Measurements from ENCODE around the gene ALDH18A1. TPM values are rescaled to one million over a fixed set of nuclear protein-coding genes. Genes with fewer than 3 reads are reported as not detected.
A peak's percentile ranks its signal among the peaks of the same experiment; 100 is the strongest.
"Not testable (repeated sequence)": the region's sequence is repeated elsewhere in the genome, so short reads cannot be mapped to it uniquely, and the experiment has no call there.

The ALDH18A1 gene
- total RNA-seq, 2 experiments from 2014 or later: 68.6 to 69.5 TPM

GRCh38 chr10:95674643-95675042 is 18.1 kb upstream of the ALDH18A1 start:
- POLR2A ChIA-PET: no interaction called here
- no peak for DNase-seq
- H3K27ac Mint-ChIP-seq: no peak overlapping the region
- intact Hi-C loops (cut with micrococcal nuclease): no loop called here
- H3K9me3 Mint-ChIP-seq: no peaks in the 10 kb centered on the region
- no peak overlapping the region for H3K4me3 Mint-ChIP-seq
- no peaks in the 10 kb centered on the region for H3K4me1 Mint-ChIP-seq (ENCODE audit: low read depth)
- CTCF ChIA-PET: no interaction called here
- no peaks in the 10 kb centered on the region for H3K27me3 Mint-ChIP-seq
- peaks cover 15% of the 10 kb centered on the region for H3K36me3 Mint-ChIP-seq

GRCh38 chr10:95672641-95673040 is 16.1 kb upstream of the ALDH18A1 start:
- DNase-seq; POLR2A ChIA-PET; H3K4me3 Mint-ChIP-seq; H3K27me3 Mint-ChIP-seq; H3K4me1 Mint-ChIP-seq (ENCODE audit: low read depth); H3K27ac Mint-ChIP-seq; intact Hi-C loops (cut with micrococcal nuclease); H3K9me3 Mint-ChIP-seq; CTCF ChIA-PET: not testable (repeated sequence)
- peaks cover 22% of the 10 kb centered on the region for H3K36me3 Mint-ChIP-seq

GRCh38 chr10:95664543-95664942 is 8.0 kb upstream of the ALDH18A1 start:
- no peak overlapping the region for H3K4me3 Mint-ChIP-seq
- no peaks in the 10 kb centered on the region for H3K4me1 Mint-ChIP-seq (ENCODE audit: low read depth)
- CTCF ChIA-PET: no interaction called here
- no peak overlapping the region for H3K27ac Mint-ChIP-seq
- H3K9me3 Mint-ChIP-seq: no peaks in the 10 kb centered on the region
- H3K27me3 Mint-ChIP-seq: no peaks in the 10 kb centered on the region
- H3K36me3 Mint-ChIP-seq: peaks cover 18% of the 10 kb centered on the region
- POLR2A ChIA-PET: no interaction called here
- intact Hi-C loops (cut with micrococcal nuclease): no loop called here
- DNase-seq: no peak

- H3K4me1 Mint-ChIP-seq (ENCODE audit: low read depth): peaks cover under 1% of the 10 kb centered on the region
- no peak overlapping the region for H3K27ac Mint-ChIP-seq
- H3K4me3 Mint-ChIP-seq: no peak overlapping the region
- H3K9me3 Mint-ChIP-seq: no peaks in the 10 kb centered on the region
- no peaks in the 10 kb centered on the region for H3K27me3 Mint-ChIP-seq
- ChIA-PET POLR2A (no interaction called here), CTCF (interaction anchor here (0.7 to 1.5 kb wide), 2 partner anchors 30 to 178 kb away, joined by 3 to 6 read pairs; partner anchors contain the start of gene TCTN3)
- peaks cover 11% of the 10 kb centered on the region for H3K36me3 Mint-ChIP-seq
- no peak for DNase-seq
- intact Hi-C loops (cut with micrococcal nuclease): no loop called here
Measured at GRCh38 chr10:95663496-95663895, 7.0 kb upstream of the ALDH18A1 start.

GRCh38 chr10:95661818-95662217 is 5.3 kb upstream of the ALDH18A1 start:
- Mint-ChIP-seq H3K4me3 (no peak overlapping the region), H3K27ac (no peak overlapping the region)
- no peak for DNase-seq

GRCh38 chr10:95660283-95660682 is 3.8 kb upstream of the ALDH18A1 start:
- DNase-seq: no peak
- CTCF ChIA-PET: interaction anchor here (1.0 kb wide), 1 partner anchor 285 kb away, joined by 3 read pairs; no protein-coding TSS in a partner anchor
- Mint-ChIP-seq H3K4me1 (ENCODE audit: low read depth) (peaks cover 12% of the 10 kb centered on the region), H3K36me3 (peaks cover 8% of the 10 kb centered on the region), H3K27ac (no peak overlapping the region), H3K4me3 (no peak overlapping the region), H3K27me3 (no peaks in the 10 kb centered on the region), H3K9me3 (peaks cover 4% of the 10 kb centered on the region)
- intact Hi-C loops (cut with micrococcal nuclease): no loop called here
- POLR2A ChIA-PET: no interaction called here

More at GRCh38 chr10:95661818-95662217, 5.3 kb upstream of the ALDH18A1 start:
- intact Hi-C loops (cut with micrococcal nuclease): no loop called here
- Mint-ChIP-seq H3K4me1 (ENCODE audit: low read depth) (peaks cover 7% of the 10 kb centered on the region), H3K9me3 (peaks cover 4% of the 10 kb centered on the region), H3K27me3 (no peaks in the 10 kb centered on the region), H3K36me3 (peaks cover 8% of the 10 kb centered on the region)
- ChIA-PET POLR2A (no interaction called here), CTCF (interaction anchor here (1.2 kb wide), 1 partner anchor 180 kb away, joined by 5 read pairs; no protein-coding TSS in a partner anchor)

- Mint-ChIP-seq H3K36me3 (peaks cover 19% of the 10 kb centered on the region), H3K27ac (no peak overlapping the region), H3K4me1 (ENCODE audit: low read depth) (peaks cover 23% of the 10 kb centered on the region), H3K4me3 (peak overlapping the region; percentile 91), H3K27me3 (no peaks in the 10 kb centered on the region), H3K9me3 (peaks cover 4% of the 10 kb centered on the region)
- ChIA-PET CTCF (interaction anchor here (3.9 kb wide), 1 partner anchor 37 kb away, joined by 17 read pairs; the partner anchor contains the start of gene TCTN3), POLR2A (interaction anchor here (2.1 kb wide), 1 partner anchor 36 kb away, joined by 8 read pairs; the partner anchor contains the start of gene TCTN3)
- DNase-seq: no peak
- intact Hi-C loops (cut with micrococcal nuclease): loop anchor here (10.0 kb wide), 1 partner anchor 928 kb away; the partner anchor contains the start of gene TM9SF3
Measured at GRCh38 chr10:95657250-95657649, 739 bp upstream of the ALDH18A1 start.

GRCh38 chr10:95655571-95656290 is 780 bp downstream of the ALDH18A1 start:
- H3K27me3 Mint-ChIP-seq: no peaks in the 10 kb centered on the region
- DNase-seq: peak; percentile 37
- intact Hi-C loops (cut with micrococcal nuclease): loop anchor here (1.0 to 10.0 kb wide), 3 partner anchors 38 to 929 kb away; partner anchors contain the start of genes SORBS1, TCTN3 and TM9SF3
- peak overlapping the region; percentile 91 for H3K4me3 Mint-ChIP-seq
- H3K27ac Mint-ChIP-seq: peak overlapping the region; percentile 80
- ChIA-PET POLR2A (interaction anchor here (1.0 to 2.1 kb wide), 2 partner anchors 38 to 434 kb away, joined by 3 to 8 read pairs; partner anchors contain the start of gene TCTN3), CTCF (interaction anchor here (0.6 to 3.9 kb wide), 3 partner anchors 13 to 186 kb away, joined by 3 to 17 read pairs (median 7); partner anchors contain the start of gene TCTN3)
- H3K4me1 Mint-ChIP-seq (ENCODE audit: low read depth): peaks cover 25% of the 10 kb centered on the region
- peaks cover 31% of the 10 kb centered on the region for H3K36me3 Mint-ChIP-seq
- peaks cover 13% of the 10 kb centered on the region for H3K9me3 Mint-ChIP-seq

GRCh38 chr10:95653895-95654294 is 2.6 kb downstream of the ALDH18A1 start:
- intact Hi-C loops (cut with micrococcal nuclease): loop anchor here (10.0 kb wide), 1 partner anchor 931 kb away; the partner anchor contains the start of gene TM9SF3
- POLR2A ChIA-PET: interaction anchor here (0.6 to 1.2 kb wide), 2 partner anchors 15 to 900 kb away, joined by 3 to 4 read pairs; no protein-coding TSS in a partner anchor
- Mint-ChIP-seq H3K27ac (no peak overlapping the region), H3K4me1 (ENCODE audit: low read depth) (peaks cover 25% of the 10 kb centered on the region), H3K36me3 (peaks cover 41% of the 10 kb centered on the region), H3K27me3 (no peaks in the 10 kb centered on the region), H3K9me3 (peaks cover 13% of the 10 kb centered on the region), H3K4me3 (no peak overlapping the region)
- CTCF ChIA-PET: interaction anchor here (3.9 kb wide), 1 partner anchor 40 kb away, joined by 17 read pairs; the partner anchor contains the start of gene TCTN3
- DNase-seq: no peak

GRCh38 chr10:95651346-95652060 is 5.0 kb downstream of the ALDH18A1 start:
- DNase-seq: no peak
- peaks cover 9% of the 10 kb centered on the region for H3K9me3 Mint-ChIP-seq
- H3K36me3 Mint-ChIP-seq: peaks cover 58% of the 10 kb centered on the region
- CTCF ChIA-PET: interaction anchor here (1.8 kb wide), 1 partner anchor 42 kb away, joined by 5 read pairs; the partner anchor contains the start of gene TCTN3
- H3K4me1 Mint-ChIP-seq (ENCODE audit: low read depth): peaks cover 20% of the 10 kb centered on the region
- no peaks in the 10 kb centered on the region for H3K27me3 Mint-ChIP-seq
- no peak overlapping the region for H3K27ac Mint-ChIP-seq
- H3K4me3 Mint-ChIP-seq: no peak overlapping the region
- intact Hi-C loops (cut with micrococcal nuclease): loop anchor here (10.0 kb wide), 1 partner anchor 933 kb away; the partner anchor contains the start of gene TM9SF3
- POLR2A ChIA-PET: interaction anchor here (0.9 kb wide), 1 partner anchor 178 kb away, joined by 4 read pairs; no protein-coding TSS in a partner anchor

GRCh38 chr10:95650232-95650631 is 6.3 kb downstream of the ALDH18A1 start:
- POLR2A ChIA-PET: no interaction called here

More at GRCh38 chr10:95650232-95650631, 6.3 kb downstream of the ALDH18A1 start:
- H3K4me1 Mint-ChIP-seq (ENCODE audit: low read depth): peaks cover 14% of the 10 kb centered on the region
- no peak overlapping the region for H3K4me3 Mint-ChIP-seq
- no peak overlapping the region for H3K27ac Mint-ChIP-seq
- H3K36me3 Mint-ChIP-seq: peaks cover 62% of the 10 kb centered on the region
- intact Hi-C loops (cut with micrococcal nuclease): loop anchor here (10.0 kb wide), 1 partner anchor 935 kb away; the partner anchor contains the start of gene TM9SF3
- no peak for DNase-seq
- CTCF ChIA-PET: interaction anchor here (0.6 to 1.1 kb wide), 4 partner anchors 16 to 580 kb away, joined by 3 to 4 read pairs (median 3); partner anchors contain the start of gene TCTN3
- peaks cover 9% of the 10 kb centered on the region for H3K9me3 Mint-ChIP-seq
- H3K27me3 Mint-ChIP-seq: no peaks in the 10 kb centered on the region

All from activated CD4-positive, alpha-beta memory T cell treated with anti-CD3 and anti-CD28 coated beads for 36 hours (primary cell).